Nephron (organoid): ENCODE measurements around the gene VPS37C.

Experiments used
- H3K27ac Mint-ChIP-seq, 3 experiments: 2 replicates each; pipeline ENCODE4 v1.8.0; 2020; ENCODE audit warnings: mixed read lengths in 3 of 3, mild to moderate bottlenecking in 2 of 3, moderate library complexity in 1 of 3
- H3K27me3 Mint-ChIP-seq: 2 replicates; pipeline ENCODE4 v1.8.0; 2021; ENCODE audit warnings: low read depth, mild to moderate bottlenecking, moderate library complexity, mixed read lengths
- H3K36me3 Mint-ChIP-seq: 2 replicates; pipeline ENCODE4 v1.8.0; 2020; ENCODE audit warnings: low read depth, mixed read lengths
- H3K4me1 Mint-ChIP-seq: 2 replicates; pipeline ENCODE4 v1.8.0; 2020; ENCODE audit warnings: mixed read lengths
- H3K4me3 Mint-ChIP-seq, 3 experiments: 2 replicates each; pipeline ENCODE4 v1.8.0; 2020; ENCODE audit warnings: mild to moderate bottlenecking in 3 of 3, mixed read lengths in 3 of 3, moderate library complexity in 2 of 3
- H3K9me3 Mint-ChIP-seq: 2 replicates; pipeline ENCODE4 v1.8.0; 2020; ENCODE audit warnings: mixed read lengths
- CTCF ChIP-seq, 3 experiments: fragments of 200-600 bp; sonication (generic); IDR thresholded peaks; one replicate each; pipeline ENCODE4 v1.5.0; 2021; ENCODE audit warnings: antibody characterized with exemption in 3 of 3; ENCODE audit not compliant: unreplicated experiment in 3 of 3

The VPS37C gene

DNA sequence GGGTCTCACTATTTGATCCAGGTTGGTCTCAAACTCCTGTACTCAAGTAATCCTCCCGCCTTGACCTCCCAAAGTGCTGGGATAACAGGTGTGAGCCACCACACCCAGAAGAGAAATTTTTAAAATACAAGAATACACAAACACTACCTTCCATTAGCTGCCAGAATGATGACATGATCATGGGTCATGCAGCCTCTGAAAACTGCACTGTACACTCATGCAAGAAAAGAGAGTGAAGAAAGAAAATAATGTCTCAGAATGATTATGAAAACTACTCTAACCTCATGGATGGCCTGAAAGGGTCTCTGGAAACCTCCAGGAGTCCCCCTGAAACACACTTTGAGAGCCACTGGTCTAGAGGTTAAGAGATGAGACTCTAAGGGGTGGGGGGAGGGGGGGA lies 18.8 kb downstream of the VPS37C start:
- H3K4me3 Mint-ChIP-seq: no peak overlapping the region
- peak overlapping the region in 1 of 3 experiments; percentile 37 for H3K27ac Mint-ChIP-seq
- no peak for TF ChIP-seq CTCF (IDR thresholded peaks at IDR 0.05; ENCODE audit: unreplicated experiment in 3 of 3)
- peaks cover 34% of the 10 kb centered on the region for H3K4me1 Mint-ChIP-seq
- H3K36me3 Mint-ChIP-seq: peaks cover 8% of the 10 kb centered on the region
- H3K27me3 Mint-ChIP-seq: no peaks in the 10 kb centered on the region
- no peaks in the 10 kb centered on the region for H3K9me3 Mint-ChIP-seq

- Mint-ChIP-seq H3K36me3 (peaks cover 15% of the 10 kb centered on the region), H3K4me1 (peaks cover 35% of the 10 kb centered on the region), H3K27ac (no peak overlapping the region), H3K4me3 (no peak overlapping the region), H3K27me3 (peaks cover 3% of the 10 kb centered on the region), H3K9me3 (no peaks in the 10 kb centered on the region)
- no peak for TF ChIP-seq CTCF (IDR thresholded peaks at IDR 0.05; ENCODE audit: unreplicated experiment in 3 of 3)
Observed at GRCh38 chr11:61141601-61142028, 19.6 kb downstream of the VPS37C start.

DNA sequence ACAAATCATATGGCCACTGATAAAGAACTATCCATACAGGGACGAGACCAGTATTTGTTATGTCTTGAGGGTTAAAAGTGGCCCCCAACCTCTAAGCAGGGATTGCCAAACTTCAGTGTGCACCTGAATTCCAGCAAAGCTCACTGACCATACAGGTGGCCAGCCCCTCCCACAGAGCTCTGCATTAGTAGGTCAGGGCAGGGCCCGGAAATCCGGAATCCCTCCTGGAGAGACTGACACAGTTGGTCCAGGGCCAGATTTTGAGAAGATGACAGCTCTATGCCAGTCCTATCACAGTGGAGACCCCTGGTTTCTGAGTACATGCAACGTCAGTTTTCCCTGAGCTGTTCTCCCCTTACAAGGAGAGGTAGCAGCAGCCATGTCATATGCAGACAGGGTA lies 20.8 kb downstream of the VPS37C start:
- Mint-ChIP-seq H3K9me3 (no peaks in the 10 kb centered on the region), H3K4me3 (no peak overlapping the region), H3K27ac (no peak overlapping the region), H3K27me3 (peaks cover 3% of the 10 kb centered on the region), H3K4me1 (peaks cover 29% of the 10 kb centered on the region), H3K36me3 (peaks cover 18% of the 10 kb centered on the region)
- no peak for TF ChIP-seq CTCF (IDR thresholded peaks at IDR 0.05; ENCODE audit: unreplicated experiment in 3 of 3)

DNA sequence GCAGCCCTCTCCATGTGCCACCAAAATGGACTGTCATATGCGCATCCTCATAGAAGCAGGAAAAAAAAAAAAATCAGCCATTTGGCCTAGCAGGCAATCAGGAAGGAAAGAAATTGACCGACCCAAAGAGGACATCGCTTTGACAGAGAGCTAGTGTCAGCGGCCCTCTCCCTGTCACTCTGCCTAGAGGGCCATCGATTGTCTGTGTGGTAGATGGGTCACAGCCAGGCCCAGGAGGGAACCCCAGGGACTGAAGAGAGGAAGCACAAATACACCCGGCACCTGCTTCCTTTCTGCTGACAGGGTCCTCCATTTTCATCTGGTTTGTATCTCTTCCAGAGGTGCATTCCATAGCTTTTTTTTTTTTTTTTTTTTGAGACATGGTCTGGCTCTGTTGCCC lies 21.8 kb downstream of the VPS37C start:
- Mint-ChIP-seq H3K27me3 (peaks cover 3% of the 10 kb centered on the region), H3K4me3 (no peak overlapping the region), H3K27ac (peak overlapping the region in 1 of 3 experiments; percentile 48), H3K4me1 (peaks cover 29% of the 10 kb centered on the region), H3K9me3 (no peaks in the 10 kb centered on the region), H3K36me3 (peaks cover 18% of the 10 kb centered on the region)
- TF ChIP-seq CTCF (IDR thresholded peaks at IDR 0.05; ENCODE audit: unreplicated experiment in 3 of 3): no peak

- Mint-ChIP-seq H3K27ac (peak overlapping the region in 1 of 3 experiments; percentile 48), H3K9me3 (no peaks in the 10 kb centered on the region), H3K4me3 (no peak overlapping the region), H3K4me1 (peaks cover 29% of the 10 kb centered on the region), H3K36me3 (peaks cover 18% of the 10 kb centered on the region), H3K27me3 (peaks cover 3% of the 10 kb centered on the region)
- no peak for TF ChIP-seq CTCF (IDR thresholded peaks at IDR 0.05; ENCODE audit: unreplicated experiment in 3 of 3)
Observed at GRCh38 chr11:61138935-61139334, 22.3 kb downstream of the VPS37C start.

DNA sequence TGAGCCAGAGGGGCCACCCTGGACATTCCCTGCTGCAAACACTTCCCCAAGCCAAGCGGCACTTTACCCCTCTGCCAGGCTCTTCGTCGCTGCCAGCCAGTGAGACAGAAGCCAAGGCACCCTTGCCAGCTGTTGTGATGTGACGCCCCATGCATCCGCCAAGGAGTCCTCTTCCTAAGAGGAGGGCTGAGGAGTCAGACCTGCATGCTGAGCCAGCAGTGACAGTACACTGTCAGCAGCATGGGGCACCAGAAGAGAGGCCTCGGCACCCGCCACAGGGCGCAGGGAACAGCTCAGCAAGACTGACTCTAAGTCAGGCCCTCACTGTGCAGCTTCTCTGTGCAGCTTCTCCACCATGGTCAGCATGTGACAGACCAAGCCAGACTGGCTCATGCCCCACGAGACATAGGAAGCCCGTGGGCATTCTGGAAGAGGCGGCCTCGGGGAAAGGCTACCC lies 26.4 kb downstream of the VPS37C start:
- Mint-ChIP-seq H3K9me3 (no peaks in the 10 kb centered on the region), H3K4me1 (peaks cover 40% of the 10 kb centered on the region), H3K4me3 (no peak overlapping the region), H3K36me3 (peaks cover 23% of the 10 kb centered on the region), H3K27me3 (peaks cover 3% of the 10 kb centered on the region), H3K27ac (no peak overlapping the region)
- TF ChIP-seq CTCF (IDR thresholded peaks at IDR 0.05; ENCODE audit: unreplicated experiment in 3 of 3): no peak
